HL-60/S4 treated with retinoic acid at 250 ng/mL for 4 days and 3 days (cell line): ENCODE measurements around the gene AARSD1.
"Not testable (repeated sequence)": the region's sequence is repeated elsewhere in the genome, so short reads cannot be mapped to it uniquely, and the experiment has no call there.

Source experiments
- in situ Hi-C: fragments of 300-500 bp; cut with MboI; formaldehyde crosslinking; loops from 2 replicates; pipeline ENCODE4 v1.7.0; 2022; ENCODE audit warnings: low sequenced_read_pairs

AARSD1 gene

DNA sequence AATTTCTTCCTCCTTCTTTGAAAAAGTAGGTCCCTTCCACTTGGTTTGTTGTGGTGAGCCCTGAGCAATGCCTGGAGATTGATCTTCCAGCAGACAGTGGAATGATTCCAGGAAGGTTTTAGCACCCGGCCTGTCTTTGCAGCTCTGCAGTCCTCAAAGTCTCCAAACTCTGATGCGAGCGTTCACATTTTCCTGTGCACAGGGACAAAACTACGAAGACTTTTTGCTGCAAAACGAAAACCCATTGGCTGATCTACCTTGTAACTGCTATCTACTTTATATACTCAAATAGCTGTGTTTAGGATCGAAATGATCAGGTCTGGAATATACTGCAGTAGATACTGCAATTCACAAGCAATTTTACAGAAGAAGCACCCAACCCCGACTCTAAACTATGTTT, 42.0 kb downstream of the AARSD1 start:
- in situ Hi-C loops: no loop called here

DNA sequence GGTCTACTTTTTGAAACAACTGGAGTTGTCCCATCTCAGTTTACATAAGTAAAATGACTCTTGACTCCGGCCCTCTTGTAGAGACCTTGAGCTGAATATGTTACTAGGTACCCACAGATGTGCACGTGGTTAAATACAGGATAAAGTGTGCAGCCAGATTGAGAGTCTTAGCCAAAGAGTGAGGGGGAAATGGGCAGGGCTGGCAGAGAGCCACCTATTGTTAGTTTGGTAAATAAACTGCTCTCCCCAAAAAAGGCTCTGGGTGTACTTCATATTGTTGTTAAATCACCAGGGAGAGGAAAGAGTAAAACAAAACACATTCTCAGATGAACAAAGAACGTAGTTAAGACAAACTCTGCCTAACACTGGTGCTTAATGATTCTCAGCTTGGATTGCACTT, 43.3 kb downstream of the AARSD1 start:
- in situ Hi-C loops: no loop called here

DNA sequence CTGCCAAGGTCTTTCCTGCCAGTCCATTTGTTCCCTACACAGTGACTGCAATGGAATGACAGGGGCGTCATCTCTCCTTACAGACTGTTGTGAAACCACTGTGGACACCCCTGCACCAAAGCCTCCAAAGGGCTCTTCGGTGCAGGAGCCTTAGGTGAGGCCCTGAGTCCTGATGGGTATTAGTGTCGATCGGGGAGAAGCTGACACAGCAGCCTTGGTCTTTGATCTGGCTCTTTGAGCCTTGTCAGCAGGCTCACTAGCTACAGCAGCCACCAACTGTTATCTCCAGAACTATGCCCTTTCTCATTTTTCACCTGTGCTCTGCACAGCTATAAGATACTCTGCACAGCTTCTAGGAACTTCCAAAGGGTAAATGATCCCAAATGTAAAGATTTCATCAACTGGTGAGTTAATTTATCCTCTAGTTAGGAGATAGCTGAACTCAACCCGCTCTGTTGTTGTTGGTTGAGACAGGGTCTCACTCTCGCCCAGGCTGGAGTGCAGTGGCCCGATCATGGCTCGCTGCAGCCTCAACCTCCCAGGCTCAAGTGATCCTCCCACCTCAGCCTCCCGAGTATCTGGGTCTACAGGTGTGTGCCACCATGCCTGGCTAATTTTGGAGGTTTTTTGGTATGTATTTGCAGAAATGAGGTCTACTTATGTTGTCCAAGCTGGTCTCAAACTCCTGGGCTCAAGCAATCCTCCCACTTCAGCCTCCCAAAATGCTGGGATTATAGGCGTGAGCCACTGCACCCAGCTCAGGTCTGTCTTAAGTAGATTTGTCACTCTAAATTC, 44.0 kb downstream of the AARSD1 start:
- in situ Hi-C loops: no loop called here

DNA sequence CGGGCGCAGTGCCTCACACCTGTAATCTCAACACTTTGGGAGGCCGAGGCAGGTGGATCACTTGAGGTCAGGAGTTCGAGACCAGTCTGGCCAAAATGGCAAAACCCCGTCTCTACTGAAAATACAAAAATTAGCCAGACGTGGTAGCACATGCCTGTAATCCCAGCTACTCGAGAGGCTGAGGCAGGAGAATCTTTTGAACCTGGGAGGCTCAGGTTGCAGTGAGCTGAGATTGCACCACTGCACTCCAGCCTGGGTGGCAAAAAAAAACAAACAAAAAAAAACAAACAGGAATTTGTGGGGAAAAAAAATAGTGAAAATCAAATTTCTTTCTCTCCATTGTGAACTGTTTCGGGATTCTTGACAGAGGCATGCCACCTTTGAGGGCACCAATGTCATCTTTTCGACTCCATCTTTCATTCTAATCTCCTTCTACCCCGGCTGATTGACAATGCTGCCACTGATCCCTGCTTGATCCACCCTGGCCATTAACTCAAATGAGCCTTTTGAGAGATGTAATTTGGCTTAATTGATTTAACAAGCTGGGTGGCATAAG, 44.7 kb downstream of the AARSD1 start:
- in situ Hi-C loops: not testable (repeated sequence)

DNA sequence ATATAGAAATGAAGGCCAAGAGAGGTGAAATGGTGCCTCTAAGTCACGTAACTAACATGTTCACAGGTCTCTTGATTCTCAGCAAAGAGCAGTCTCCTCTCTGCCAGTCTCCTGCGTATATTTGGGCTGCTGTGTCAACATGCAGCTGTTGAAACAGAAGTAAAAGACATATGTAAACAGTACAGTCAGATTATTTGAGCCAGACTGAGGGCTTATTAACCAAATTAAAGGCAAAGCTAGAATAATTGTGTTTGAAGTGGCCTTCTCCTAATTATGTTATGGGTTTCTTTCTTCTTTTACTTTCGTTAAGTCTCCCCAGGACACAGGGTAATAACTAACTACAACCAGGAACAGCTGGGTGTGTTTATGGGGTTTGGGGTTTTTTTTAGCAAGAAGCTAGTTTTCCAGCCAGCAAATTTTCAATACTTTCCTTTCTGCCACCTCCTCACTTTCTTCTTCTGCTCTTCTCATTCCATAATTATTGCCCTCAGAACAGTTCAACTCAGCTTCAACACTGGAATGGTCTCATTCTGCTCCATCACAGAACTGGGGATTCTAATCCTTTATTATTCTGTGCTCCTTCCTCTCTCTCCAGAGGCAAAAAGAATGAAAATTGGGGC, 45.2 kb downstream of the AARSD1 start:
- in situ Hi-C loops: no loop called here

DNA sequence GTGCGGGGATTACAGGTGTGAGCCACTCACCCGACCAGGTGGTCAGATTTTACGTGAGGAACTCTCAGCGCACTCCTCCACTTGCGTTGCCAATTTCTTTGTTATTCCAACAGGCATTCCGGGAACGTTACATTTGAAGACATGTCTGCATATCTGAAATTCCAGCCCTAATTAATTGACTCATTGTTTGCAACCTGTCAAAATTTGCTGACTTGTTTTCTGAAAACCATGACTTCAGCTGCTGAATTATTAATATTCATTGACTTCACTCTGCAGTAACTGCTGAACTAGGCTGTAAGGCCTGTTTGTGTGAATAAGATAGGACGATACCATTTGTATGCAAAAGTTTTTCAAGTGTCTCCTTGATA, 47.0 kb downstream of the AARSD1 start:
- in situ Hi-C loops: no loop called here

DNA sequence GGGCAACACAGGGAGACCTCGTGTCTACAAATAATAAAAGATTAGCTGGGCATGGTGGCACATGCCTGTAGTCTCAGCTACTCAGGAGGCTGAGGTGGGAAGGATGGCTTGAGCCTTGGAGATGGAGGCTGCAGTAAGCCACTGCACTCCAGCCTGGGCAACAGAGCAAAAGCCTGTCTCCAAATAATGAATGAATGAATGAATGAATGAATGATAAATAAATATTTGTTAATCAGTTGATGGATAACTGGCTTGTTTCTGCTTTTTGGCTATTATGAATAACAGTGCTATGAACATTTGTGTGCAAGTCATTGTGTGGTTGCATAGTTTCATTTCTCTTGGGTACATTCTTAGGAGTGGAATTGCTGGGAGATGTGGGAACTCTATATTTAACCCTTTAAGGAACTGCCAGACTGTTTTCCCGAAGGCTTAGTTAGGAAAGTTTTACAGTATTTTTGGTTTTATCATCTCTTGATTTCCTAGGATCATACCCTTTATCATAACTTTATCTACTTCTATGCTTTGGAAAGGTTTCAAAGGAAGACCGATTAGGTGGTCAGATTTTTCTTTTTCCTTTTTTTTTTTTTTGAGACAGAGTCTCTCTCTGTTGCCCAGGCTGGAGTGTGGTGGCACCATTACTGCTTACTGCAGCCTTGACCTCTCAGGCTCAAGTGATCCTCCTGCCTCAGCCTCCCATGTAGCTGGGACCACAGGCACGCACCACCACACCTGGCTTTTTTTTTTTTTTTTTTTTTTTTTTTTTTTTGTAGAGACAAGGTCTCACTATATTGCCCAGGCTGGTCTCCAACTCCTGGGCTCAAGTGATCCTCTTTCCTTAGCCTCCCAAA, 47.6 kb downstream of the AARSD1 start:
- in situ Hi-C loops: not testable (repeated sequence)

DNA sequence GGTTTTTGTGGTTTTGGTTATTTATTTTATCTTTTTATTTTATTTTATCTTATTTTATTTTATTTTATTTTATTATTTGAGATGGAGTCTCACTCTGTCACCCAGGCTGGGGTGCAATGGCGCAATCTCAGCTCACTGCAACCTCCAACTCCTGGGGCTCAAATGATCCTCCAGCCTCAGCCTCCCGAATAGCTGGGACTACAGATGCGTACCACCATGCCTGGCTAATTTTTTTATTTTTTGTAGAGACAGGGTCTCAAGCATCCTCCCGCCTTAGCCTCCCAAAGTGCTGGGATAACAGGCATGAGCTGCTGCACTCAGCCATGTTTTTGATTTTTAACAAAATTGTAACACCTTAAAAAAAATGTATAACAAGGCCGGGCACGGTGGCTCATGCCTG, 49.0 kb downstream of the AARSD1 start:
- in situ Hi-C loops: not testable (repeated sequence)

DNA sequence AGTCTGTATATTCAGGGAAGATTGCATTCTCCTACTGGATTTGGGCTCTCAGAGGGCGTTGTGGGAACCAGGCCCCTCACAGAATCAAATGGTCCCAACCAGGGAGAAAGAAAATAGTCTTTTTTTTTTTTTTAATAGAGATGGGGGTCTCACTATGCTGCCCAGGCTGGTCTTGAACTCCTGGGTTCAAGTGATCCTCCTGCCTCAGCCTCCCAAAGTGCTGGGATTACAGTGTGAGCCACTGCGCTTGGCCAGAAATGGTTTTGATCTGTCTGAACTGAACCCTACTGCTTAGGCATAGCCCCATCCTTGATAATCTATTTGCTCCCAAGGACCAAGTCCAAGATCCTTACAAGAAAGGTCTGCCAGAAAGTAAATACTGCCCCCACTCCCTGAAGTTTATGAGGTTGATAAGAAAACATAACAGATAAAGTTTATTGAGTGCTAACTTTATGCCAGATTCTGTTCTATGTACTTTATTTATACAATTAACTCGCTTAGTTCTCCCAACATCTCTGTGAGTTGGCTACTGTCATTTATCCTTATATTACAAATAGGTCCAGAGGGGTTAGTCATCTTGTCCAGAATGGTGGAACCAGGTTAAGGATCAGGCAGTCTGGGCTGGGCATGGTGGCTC, 50.2 kb downstream of the AARSD1 start:
- in situ Hi-C loops: no loop called here

DNA sequence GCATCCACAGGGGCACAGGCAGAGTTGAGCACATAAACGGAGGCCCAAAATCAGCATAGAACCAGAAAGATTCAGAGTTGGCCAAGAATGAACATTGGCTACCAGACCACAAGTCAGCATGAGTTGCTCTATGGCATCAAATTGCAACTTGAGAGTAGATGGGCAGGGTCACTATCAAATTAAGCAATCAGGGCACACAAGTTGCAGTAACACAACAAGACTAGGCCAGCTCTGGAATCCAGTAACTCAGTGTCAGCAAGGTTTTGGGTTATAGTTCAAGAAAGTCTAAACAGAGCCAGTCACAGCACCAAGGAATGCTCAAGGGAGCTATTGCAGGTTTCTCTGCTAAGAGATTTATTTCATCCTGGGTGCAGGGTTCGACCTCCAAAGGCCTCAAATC, 50.7 kb downstream of the AARSD1 start:
- in situ Hi-C loops: no loop called here

DNA sequence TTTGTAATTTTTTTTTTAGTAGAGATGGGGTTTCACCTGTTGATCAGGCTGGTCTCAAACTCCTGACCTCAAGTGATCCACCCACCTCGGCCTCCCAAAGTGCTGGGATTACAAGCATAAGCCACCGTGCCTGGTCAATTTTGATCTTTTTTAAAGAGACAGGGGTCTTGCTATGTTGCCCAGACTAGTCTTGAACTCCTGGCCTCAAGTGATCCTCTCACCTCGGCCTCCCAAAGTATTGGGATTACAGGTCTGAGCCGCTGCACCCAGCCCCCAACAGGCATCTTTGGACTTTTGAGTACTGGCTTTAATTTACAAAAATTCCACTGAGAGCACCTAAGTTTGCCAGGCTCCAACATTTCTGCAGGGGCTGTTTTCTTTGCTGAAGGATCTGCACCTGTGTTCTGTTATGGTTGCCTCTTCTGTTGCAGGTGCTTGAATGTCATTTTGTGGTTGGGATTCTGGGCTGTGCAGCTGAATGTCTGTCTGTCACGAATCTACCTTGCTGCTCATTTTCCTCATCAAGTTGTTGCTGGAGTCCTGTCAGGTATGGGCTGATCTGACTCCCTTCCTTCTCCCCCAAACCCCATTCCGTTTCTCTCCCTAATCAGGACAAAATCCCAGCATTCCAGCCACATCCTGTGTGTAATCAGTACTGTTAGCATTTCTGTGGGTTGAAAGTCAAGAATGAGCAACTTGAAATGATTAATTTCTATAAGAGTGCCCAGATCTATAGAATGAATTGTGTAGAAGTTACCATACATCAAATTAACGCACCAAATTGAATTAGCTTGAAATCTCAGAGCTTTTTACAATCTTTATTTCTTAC, 55.2 kb downstream of the AARSD1 start:
- in situ Hi-C loops: no loop called here

DNA sequence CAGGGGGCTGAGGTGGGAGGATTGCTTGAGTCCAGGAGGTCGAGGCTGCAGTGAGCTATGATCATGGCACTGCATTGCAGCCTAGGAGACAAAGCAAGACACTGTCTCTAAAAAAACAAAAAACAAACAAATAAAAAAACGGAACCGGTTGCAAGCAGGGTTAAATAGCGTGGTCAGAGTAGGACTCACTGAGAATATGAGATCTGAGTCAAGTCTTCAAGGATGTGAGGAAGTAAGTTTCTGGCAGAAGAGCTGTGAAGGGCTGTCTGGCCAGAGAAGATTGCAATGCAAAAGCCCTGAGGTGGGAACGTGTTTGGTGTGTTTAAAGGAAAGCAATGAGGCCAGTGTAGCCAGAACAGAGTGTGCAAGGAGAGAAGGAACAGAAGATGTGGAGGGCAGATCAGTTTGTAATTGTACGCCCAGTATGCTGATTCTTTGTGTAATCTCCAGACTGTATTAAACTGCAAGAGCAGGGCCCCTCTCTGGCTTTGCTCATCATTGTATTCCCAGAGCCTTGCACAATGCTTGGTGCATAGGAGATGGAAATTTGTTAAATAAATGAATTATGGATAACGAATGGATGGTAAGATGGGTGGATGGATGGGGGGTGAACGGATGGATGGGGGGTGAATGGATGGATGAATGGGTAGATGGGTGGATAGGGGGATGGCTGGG, 57.3 kb downstream of the AARSD1 start:
- in situ Hi-C loops: no loop called here

DNA sequence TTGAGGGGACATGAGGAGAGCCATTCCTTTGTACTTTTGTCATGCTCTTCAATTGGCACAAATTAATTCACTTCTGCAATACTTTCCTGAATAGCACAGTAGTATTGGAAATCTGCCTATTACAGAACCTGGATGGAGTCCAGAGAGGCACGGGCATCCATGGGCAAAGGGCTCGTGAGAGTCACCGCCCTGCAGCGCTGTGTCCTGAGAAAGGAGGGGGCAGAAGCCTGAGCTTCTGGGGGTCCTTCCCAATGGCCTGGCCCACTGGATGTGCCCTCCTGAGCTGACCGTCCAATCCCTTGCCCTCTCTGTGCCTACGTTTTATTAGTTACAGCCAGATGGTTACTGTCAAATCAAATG, 60.2 kb downstream of the AARSD1 start:
- in situ Hi-C loops: no loop called here

DNA sequence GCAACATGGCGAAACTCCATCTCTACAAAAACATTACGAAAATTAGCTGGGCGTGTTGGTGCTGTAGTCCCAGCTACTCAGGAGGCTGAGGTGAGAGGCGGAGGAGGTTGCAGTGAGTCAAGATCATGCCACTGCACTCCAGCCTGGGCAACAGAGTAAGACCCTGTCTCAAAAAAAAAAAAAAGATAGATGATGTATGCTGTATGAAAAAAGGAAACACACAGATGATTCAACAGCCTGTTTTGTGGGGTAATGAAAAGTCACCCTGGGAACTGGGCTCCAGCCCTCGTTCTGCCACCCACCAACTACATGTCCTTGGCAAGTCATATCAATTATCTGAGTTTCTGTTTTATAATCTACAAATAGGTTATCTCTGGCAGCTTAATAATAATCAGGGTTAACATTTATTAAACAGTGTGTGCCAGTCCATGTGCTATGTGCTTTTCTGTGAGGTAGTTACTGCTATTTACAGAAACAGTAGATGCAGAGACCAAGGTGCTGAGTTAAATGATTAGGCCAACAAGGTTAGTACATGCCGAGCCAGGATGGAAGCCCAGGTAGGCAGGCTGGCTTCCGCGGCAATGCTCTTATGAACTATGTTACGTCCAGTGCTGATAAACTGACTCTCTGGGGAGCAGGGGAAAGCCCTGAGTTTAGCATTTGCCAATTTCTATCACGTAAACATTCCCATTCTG, 62.6 kb downstream of the AARSD1 start:
- in situ Hi-C loops: no loop called here
